DMS114 treated with DMSO at 0.1 percent for 48 hours (cell line): ENCODE measurements around the gene PDE4D.
A peak's percentile ranks its signal among the peaks of the same experiment; 100 is the strongest.
"Not testable (repeated sequence)": the region's sequence is repeated elsewhere in the genome, so short reads cannot be mapped to it uniquely, and the experiment has no call there.

Experiments used
- DNase-seq: peaks from one replicate; lab custom pipeline; 2025; ENCODE audit not compliant: unreplicated experiment; lab: John Stamatoyannopoulos, UW

The PDE4D gene

GRCh38 chr5:59800347-59800893, 93.1 kb downstream of the PDE4D start:
- DNase-seq = peak; percentile 15

DNA sequence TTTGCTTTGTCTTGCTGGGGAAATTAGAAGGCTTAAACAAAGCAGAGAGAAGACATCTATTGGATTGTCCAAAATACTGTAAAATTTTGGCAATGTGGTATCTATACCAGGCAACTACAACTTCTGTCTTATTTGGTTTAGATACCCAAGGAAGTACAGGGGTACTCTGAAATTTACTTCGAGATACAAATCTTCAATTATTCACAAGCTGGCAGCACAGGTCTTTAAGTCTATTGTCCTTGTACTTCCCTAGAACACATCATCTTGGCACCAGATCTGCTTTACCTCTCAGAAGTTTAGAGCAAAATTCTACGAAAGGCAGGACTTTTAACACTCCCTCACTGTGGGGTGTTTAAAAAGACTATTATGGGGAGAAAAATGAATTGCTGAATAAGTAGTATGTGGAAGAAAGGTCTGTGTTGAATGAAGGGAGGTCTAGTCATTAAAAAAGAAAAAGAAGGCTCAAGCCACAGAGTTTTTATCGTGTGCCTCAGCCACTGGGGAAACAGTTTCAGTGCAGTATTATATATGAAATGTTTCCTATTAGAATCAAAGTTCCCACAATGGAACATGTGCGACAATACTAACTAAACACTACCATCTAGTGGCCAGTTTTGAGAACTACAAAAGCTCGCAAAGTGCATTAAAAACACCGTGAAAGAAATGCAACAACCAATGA, 93.7 kb downstream of the PDE4D start:
- peak; percentile 52 for DNase-seq

- no peak for DNase-seq
These were observed 94.5 kb downstream of the PDE4D start for GRCh38 chr5:59798862-59799667.

- no peak for DNase-seq
These were observed 98.4 kb downstream of the PDE4D start for GRCh38 chr5:59795141-59795540.

- no peak for DNase-seq
These were observed 100.4 kb downstream of the PDE4D start for GRCh38 chr5:59792983-59793585.

DNA sequence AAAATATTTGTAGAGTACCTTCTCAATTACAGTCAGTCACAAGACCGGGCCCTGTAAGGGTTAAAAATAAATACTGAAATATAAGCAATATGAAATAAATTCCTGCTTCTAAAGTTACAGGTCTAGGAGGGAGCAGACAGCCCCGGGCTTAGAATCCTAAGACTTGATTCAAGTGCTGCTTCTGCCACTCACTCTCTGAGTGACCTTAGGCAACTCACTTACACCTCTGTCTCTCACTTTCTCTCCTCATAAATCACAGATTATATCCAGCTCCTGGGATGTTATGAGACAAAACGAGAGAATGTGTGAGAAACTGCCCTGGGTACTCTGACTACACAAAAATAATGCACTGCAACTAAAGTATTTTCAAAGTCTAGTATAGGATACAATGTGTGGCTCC, 101.9 kb downstream of the PDE4D start:
- no peak for DNase-seq

GRCh38 chr5:59790776-59791475, 102.6 kb downstream of the PDE4D start:
- no peak for DNase-seq

- DNase-seq = no peak
These were observed 103.2 kb downstream of the PDE4D start for GRCh38 chr5:59790376-59790775.

DNA sequence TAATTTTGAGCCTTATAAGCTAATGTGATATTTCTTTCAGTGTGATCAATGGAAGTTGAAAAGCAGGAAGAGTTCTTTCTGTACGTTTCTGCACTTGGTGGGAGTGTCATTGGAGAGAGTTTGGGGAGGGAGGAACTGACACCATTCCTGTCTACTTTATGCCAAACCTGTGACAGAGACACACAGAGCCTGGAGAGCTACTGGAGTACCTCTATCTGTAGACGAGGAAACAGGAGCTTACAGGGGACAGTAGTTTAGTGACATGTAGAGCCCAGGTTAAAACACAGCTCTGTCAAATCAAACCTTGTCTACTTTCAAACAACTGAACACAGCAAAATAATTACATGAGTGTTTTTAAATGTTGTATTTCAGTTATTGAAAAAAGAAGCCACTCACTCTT, 103.6 kb downstream of the PDE4D start:
- no peak for DNase-seq

DNA sequence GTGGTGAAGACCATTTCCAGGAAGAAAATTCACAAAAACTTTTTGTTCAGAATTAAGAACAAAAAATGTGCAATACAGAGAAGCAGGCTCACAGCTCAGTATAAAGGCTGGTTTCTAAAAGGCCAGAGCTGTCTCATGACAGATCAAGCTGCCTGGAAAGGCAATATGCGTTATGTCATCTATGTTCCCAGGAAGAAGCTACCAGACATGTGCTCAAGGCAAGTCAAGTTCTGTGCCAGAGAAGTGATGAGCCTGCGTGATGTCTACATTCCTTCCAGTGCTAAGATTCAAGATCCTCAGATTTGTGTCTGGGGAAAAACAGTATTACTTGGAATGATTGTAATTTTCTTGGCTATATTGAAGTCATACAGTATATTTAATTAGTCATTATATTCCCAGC, 104.3 kb downstream of the PDE4D start:
- no peak for DNase-seq

DNA sequence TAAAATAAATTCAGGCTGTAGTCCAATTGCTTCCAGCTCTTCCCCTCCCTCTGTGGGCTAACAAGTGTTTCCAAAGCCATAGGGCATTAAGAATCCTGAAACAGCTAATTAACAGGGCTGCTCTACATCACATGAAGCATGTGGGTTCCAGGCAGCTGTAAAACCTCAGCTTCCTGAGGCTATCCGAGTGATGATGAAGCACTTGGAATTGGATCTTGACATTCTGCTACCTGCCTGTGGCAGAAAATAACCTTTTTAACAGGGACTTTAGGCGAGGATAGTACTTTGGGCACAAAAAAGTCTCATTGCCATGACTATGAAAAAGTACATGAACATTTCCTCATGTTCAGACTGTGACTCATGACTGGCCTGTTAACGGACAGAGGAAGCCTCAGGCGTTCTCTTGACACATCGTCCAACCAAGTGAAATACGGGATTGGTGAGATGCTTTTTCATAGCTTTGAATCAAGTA, 107.2 kb downstream of the PDE4D start:
- DNase-seq = no peak

GRCh38 chr5:59785676-59786333, 107.7 kb downstream of the PDE4D start:
- no peak for DNase-seq

GRCh38 chr5:59784708-59785107, 108.8 kb downstream of the PDE4D start:
- DNase-seq = not testable (repeated sequence)

DNA sequence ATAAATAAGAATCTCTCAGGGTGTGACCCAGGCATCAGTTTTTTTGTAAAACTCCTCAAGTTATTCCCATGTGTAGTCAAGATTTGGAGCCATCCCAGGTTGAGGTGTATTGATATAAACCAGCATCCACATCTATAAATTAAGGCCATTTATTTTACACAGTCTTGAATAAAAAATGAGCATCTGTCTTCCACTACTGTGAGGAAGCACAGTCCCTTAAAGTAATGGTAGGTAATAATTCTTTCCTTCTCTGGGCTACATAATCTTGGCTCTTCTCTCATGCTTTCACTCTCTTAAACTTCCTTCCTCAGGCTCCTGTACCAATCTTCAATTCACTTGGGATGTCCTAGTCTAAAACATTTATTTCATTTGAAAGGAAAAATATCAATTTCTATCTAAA, 110.3 kb downstream of the PDE4D start:
- no peak for DNase-seq

DNA sequence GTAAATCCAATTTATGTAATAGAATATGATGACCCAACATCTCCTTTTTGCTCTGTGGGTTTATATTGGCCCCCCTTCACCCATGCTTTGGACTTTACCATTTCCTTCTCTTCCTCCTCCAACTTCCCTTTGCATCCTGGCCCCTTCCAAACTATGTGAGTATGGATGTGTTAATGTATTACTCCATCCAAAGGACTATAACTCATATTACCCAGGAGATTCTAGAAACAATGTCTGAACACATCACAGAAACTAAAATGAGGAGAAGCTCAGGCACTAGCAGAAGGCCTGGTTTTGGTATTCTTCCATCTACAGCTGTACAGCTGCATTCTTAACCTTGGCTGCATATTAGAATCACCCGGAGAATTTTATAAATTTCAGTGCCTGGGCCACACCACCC, 110.7 kb downstream of the PDE4D start:
- DNase-seq = no peak

DNA sequence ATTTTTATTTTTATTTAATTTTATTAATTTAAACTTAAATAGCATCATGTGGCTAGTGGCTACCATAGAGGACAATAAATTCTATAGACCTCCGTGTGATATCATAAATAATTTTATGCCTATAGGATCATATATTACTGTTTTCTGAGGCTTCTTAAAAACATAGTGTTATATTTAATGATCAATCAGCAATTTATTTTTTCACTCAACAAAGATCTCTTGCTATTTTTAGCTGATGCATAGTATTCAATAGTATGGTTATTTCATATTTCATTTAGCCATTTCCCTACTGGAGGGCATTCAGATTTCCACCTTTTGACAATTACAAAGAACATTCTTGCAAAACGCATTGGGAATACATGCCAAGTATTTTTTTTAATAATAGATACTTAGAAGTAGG, 114.1 kb downstream of the PDE4D start:
- DNase-seq = no peak

GRCh38 chr5:59777028-59777427, 116.5 kb downstream of the PDE4D start:
- no peak for DNase-seq

GRCh38 chr5:59773294-59773693, 120.2 kb downstream of the PDE4D start:
- DNase-seq = no peak

DNA sequence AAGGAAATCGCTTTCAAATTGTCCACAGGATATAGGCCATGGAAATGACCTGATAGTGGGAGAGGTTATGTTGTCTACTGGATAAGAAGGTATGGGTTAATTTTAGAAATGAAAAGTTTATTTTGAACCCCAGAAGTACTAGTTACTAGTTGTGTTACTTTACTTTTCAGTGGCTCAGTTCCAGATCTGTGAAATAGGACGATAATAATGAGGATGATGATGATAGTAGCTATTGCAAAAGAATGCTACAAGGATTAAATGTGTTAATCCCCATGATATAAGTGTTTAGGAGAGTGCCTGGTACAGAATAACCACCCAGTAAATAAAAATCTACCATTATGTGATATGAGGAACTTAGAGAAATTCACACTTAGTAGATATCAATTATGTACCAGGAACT, 120.8 kb downstream of the PDE4D start:
- DNase-seq = no peak

DNA sequence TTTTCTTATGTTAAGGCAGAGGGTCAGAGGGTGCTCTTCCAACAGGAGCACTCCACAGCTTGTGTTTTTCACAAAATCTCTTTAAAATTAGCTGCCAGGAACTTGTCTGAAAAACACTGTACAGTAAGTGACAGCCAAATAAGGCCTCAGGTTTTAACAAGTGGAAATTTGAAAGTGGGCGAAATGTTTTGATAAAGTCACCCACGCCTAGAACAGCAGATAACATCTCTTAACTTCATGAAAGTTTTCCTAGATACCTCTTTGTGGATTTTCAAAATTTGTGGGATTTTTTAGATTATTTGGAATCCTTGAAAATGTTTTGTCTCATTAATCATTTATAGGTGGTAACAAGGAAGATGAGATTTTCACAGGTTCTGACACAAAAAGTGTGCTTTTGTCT, 121.3 kb downstream of the PDE4D start:
- DNase-seq = no peak

DNA sequence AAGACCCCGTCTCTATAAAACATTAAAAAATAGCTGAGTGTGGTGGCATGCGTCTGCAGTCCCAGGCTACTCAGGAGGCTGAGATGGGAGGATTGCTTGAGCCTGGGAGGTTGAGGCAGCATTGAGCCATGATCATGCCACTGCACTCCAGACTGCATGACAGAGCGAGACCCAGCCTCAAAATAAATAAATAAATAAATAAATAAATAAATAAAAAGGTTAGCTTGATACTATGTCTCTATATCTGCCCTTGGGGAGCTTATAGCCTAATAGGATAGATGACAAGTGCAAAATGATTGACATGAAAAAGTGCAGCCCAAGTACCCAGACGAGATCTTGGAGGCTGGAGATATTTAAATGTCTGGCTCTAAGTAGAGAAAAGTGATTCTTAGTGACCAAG, 122.6 kb downstream of the PDE4D start:
- DNase-seq = no peak
